ELR (cell line): Measurements from ENCODE around the gene PSMD3.
"Not testable (repeated sequence)": the region's sequence is repeated elsewhere in the genome, so short reads cannot be mapped to it uniquely, and the experiment has no call there.

Experiments
- DNase-seq: peaks from one replicate; pipeline ENCODE4 v3.0.0-alpha.2; 2015; ENCODE audit warnings: low read depth

The PSMD3 gene

GRCh38 chr17:39980351-39981206, at the start of gene PSMD3:
PSMD3 (plus strand) TSS chr17:39980807; CDS start chr17:39980971, 164 bp downstream.
- peak; percentile 100 for DNase-seq

GRCh38 chr17:39933912-39934311, 46.7 kb upstream of the PSMD3 start:
- no peak for DNase-seq

- no peak for DNase-seq
Measured at GRCh38 chr17:39934324-39934723, 46.3 kb upstream of the PSMD3 start.

- peak; percentile 41 for DNase-seq
Measured at GRCh38 chr17:39935909-39936308, 44.7 kb upstream of the PSMD3 start.

- no peak for DNase-seq
Measured at GRCh38 chr17:39937447-39937846, 43.2 kb upstream of the PSMD3 start.

- no peak for DNase-seq
Measured at GRCh38 chr17:39938140-39938869, 42.3 kb upstream of the PSMD3 start.

- DNase-seq, result peak; percentile 16
Measured at GRCh38 chr17:39939106-39939505, 41.5 kb upstream of the PSMD3 start.

- DNase-seq, result peak; percentile 90
Measured at GRCh38 chr17:39939588-39940419, 40.8 kb upstream of the PSMD3 start.

- DNase-seq, result no peak
Measured at GRCh38 chr17:39943702-39944392, 36.8 kb upstream of the PSMD3 start.

- no peak for DNase-seq
Measured at GRCh38 chr17:39944393-39944711, 36.3 kb upstream of the PSMD3 start.

- DNase-seq, result no peak
Measured at GRCh38 chr17:39946551-39947330, 33.9 kb upstream of the PSMD3 start.

- DNase-seq, result not testable (repeated sequence)
Measured at GRCh38 chr17:39948489-39948828, 32.1 kb upstream of the PSMD3 start.

GRCh38 chr17:39949028-39949427, 31.6 kb upstream of the PSMD3 start:
- no peak for DNase-seq

GRCh38 chr17:39950871-39951348, 29.7 kb upstream of the PSMD3 start:
- no peak for DNase-seq

- DNase-seq, result no peak
Measured at GRCh38 chr17:39951924-39952679, 28.5 kb upstream of the PSMD3 start.

- DNase-seq, result peak; percentile 96
Measured at GRCh38 chr17:39952680-39953470, 27.7 kb upstream of the PSMD3 start.

- DNase-seq, result no peak
Measured at GRCh38 chr17:39953471-39953888, 27.1 kb upstream of the PSMD3 start.

- peak; percentile 30 for DNase-seq
Measured at GRCh38 chr17:39954876-39955275, 25.7 kb upstream of the PSMD3 start.

- DNase-seq, result no peak
Measured at GRCh38 chr17:39955726-39956225, 24.8 kb upstream of the PSMD3 start.
